Endothelial cell of umbilical vein (primary cell): ENCODE measurements around the gene TCIRG1. TPM values are rescaled to one million over a fixed set of nuclear protein-coding genes. Genes with fewer than 3 reads are reported as not detected.

Experiments used
- BruUV-seq: library from RNA; stranded (reverse); fragments of 400-500 nt; replicated peaks from 2 replicates; lab custom pipeline; 2021; lab: Mats Ljungman, UMichigan
- CTCF ChIA-PET: fragments of 300-600, 350-600 bp; sonication (Branson Sonifier 250); formaldehyde crosslinking; loops from one replicate; lab custom pipeline; 2021; ENCODE audit warnings: antibody characterized with exemption, inconsistent platforms; lab: Charles Lee
- POLR2A ChIA-PET: fragments of 300-600, 350-600 bp; sonication (Branson Sonifier 250); formaldehyde crosslinking; loops from one replicate; lab custom pipeline; 2021; ENCODE audit warnings: antibody characterized with exemption, inconsistent platforms; lab: Charles Lee
- DNase-seq: peaks from one replicate; pipeline ENCODE4 v3.0.0-alpha.2; 2011; ENCODE audit warnings: low read depth, low spot score
- FAIRE-seq: peaks from 2 replicates; lab custom pipeline; 2011; peaks lifted over from hg19 to GRCh38; lab: Jason Lieb, UNC
- H2AFZ ChIP-seq: 2 replicates; pipeline ENCODE4 v1.6.0; 2012; ENCODE audit warnings: low read depth, low read length, control low read depth, inconsistent platforms
- H3K27ac ChIP-seq: 2 replicates; pipeline ENCODE4 v1.5.1; 2011; ENCODE audit warnings: low read depth, mild to moderate bottlenecking, control low read depth, low read length, moderate library complexity; ENCODE audit not compliant: insufficient read depth
- H3K27me3 ChIP-seq, 2 experiments: 2 replicates each; pipeline versions ENCODE4 v1.6.0 to v1.6.1; 2011; ENCODE audit warnings: low read length in 2 of 2, mixed read lengths in 1 of 2; ENCODE audit not compliant: control insufficient read depth in 2 of 2, insufficient read depth in 2 of 2
- H3K36me3 ChIP-seq, 2 experiments: 2 replicates in 1 of 2; 3 replicates in 1 of 2; pipeline ENCODE4 v1.5.1; 2011; ENCODE audit warnings: low read length in 2 of 2, mild to moderate bottlenecking in 1 of 2, moderate library complexity in 1 of 2; ENCODE audit not compliant: control insufficient read depth in 2 of 2, insufficient read depth in 2 of 2; ENCODE audit errors: extremely low read depth in 1 of 2
- H3K4me1 ChIP-seq: 3 replicates; pipeline ENCODE4 v1.5.1; 2011; ENCODE audit warnings: mild to moderate bottlenecking, low read length; ENCODE audit not compliant: control insufficient read depth, insufficient read depth; ENCODE audit errors: extremely low read depth
- H3K4me2 ChIP-seq: 2 replicates; pipeline ENCODE4 v1.6.1; 2011; ENCODE audit warnings: low read length, control low read depth, mixed read lengths; ENCODE audit not compliant: insufficient read depth
- H3K4me3 ChIP-seq, 3 experiments: fragments of 200-600 bp in 1 of 3; sonication (generic), shearing (Covaris generic) in 1 of 3; replicated peaks in 1 of 3; 2 replicates each; pipeline ENCODE4 v1.5.1; 2011 to 2016; ENCODE audit warnings: control low read depth in 3 of 3, low read length in 3 of 3, mild to moderate bottlenecking in 2 of 3, inconsistent platforms in 1 of 3, low read depth in 1 of 3, moderate library complexity in 1 of 3; ENCODE audit not compliant: insufficient read depth in 1 of 3
- H3K79me2 ChIP-seq: 2 replicates; pipeline ENCODE4 v1.6.0; 2012; ENCODE audit warnings: low read length, inconsistent platforms; ENCODE audit not compliant: control insufficient read depth, insufficient read depth
- H3K9ac ChIP-seq: replicated peaks from 2 replicates; pipeline ENCODE3; 2011; ENCODE audit warnings: low read length, control low read depth; ENCODE audit not compliant: insufficient read depth; ENCODE audit errors: extremely low read depth
- H3K9me1 ChIP-seq: replicated peaks from 3 replicates; pipeline ENCODE4 v1.6.0; 2011; ENCODE audit warnings: mild to moderate bottlenecking, low read length; ENCODE audit not compliant: control insufficient read depth, insufficient read depth; ENCODE audit errors: extremely low read depth
- H3K9me3 ChIP-seq: replicated peaks from 2 replicates; pipeline ENCODE4 v1.5.1; 2012; ENCODE audit warnings: low read length, inconsistent platforms; ENCODE audit not compliant: control insufficient read depth, insufficient read depth
- H4K20me1 ChIP-seq: replicated peaks from 2 replicates; pipeline ENCODE3; 2011; ENCODE audit warnings: mild to moderate bottlenecking, low read length; ENCODE audit not compliant: control insufficient read depth, insufficient read depth; ENCODE audit errors: extremely low read depth
- EZH2 ChIP-seq: IDR thresholded peaks from 2 replicates; pipeline ENCODE4 v1.6.1; 2012; ENCODE audit warnings: borderline replicate concordance, low read depth, mild to moderate bottlenecking, moderate library complexity, low read length, inconsistent platforms; ENCODE audit not compliant: severe bottlenecking
- FOS ChIP-seq: IDR thresholded peaks from 2 replicates; pipeline ENCODE4 v1.6.1; 2011; ENCODE audit warnings: mild to moderate bottlenecking, low read length, moderate library complexity, borderline replicate concordance; ENCODE audit not compliant: insufficient read depth
- GATA2 ChIP-seq: IDR thresholded peaks from 2 replicates; pipeline ENCODE4 v1.7.0; 2011; ENCODE audit warnings: low read depth, mild to moderate bottlenecking, moderate library complexity, mixed read lengths, low read length; ENCODE audit not compliant: insufficient read length, insufficient read depth
- JUN ChIP-seq: IDR thresholded peaks from 2 replicates; pipeline ENCODE4 v1.6.1; 2011; ENCODE audit warnings: borderline replicate concordance, low read depth; ENCODE audit not compliant: insufficient read length, insufficient read depth
- MYC ChIP-seq: IDR thresholded peaks from one replicate; pipeline ENCODE4 v1.6.1; 2011; ENCODE audit warnings: mild to moderate bottlenecking, low read depth, low read length
- POLR2A ChIP-seq: IDR thresholded peaks from 2 replicates; pipeline ENCODE4 v1.6.1; 2012; ENCODE audit warnings: low read depth, mild to moderate bottlenecking, control low read depth, low read length
- dilution Hi-C: fragments of 300-500 bp; cut with MboI; formaldehyde crosslinking; loops from one replicate; pipeline ENCODE4 v1.15.0; 2019; ENCODE audit warnings: low sequenced_read_pairs; ENCODE audit not compliant: extremely low pct_ligation_motif_present
- intact Hi-C: fragments of 100-400 bp; cut with micrococcal nuclease; formaldehyde crosslinking; loops from one replicate; pipeline ENCODE4 v1.10.0; 2022
- polyA plus RNA-seq, 4 experiments: library from polyadenylated mRNA; depleted of rRNA in 3 of 4; stranded (reverse) in 3 of 4; unstranded in 1 of 4; fragments of >200 nt; gene quantifications; 2 replicates each; pipeline versions ENCODE4 v1.2.1 to v1.2.3, GENCODE V29; 2011 to 2012; ENCODE audit warnings: missing spikeins in 1 of 4
- total RNA-seq: library from RNA; stranded (reverse); gene quantifications from 2 replicates; pipeline ENCODE4 v1.2.3, GENCODE V29; 2021
- TF ChIP-seq, protein P1 (sequence below), 2 donors: IDR thresholded peaks; 1 replicate in 1 of 2; 2 replicates in 1 of 2; pipeline ENCODE4 v1.5.1; 2011; ENCODE audit warnings: low read length in 2 of 2, mild to moderate bottlenecking in 2 of 2, moderate library complexity in 2 of 2, control low read depth in 1 of 2, inconsistent platforms in 1 of 2, low read depth in 1 of 2; ENCODE audit not compliant: insufficient read depth in 1 of 2; ENCODE audit errors: extremely low read depth in 1 of 2

Gene TCIRG1
- total and polyA plus RNA-seq, 2 donors (not counting 3 experiments of a cell fraction or from before 2014, with no cell fraction given) = 134 to 183 TPM

DNA sequence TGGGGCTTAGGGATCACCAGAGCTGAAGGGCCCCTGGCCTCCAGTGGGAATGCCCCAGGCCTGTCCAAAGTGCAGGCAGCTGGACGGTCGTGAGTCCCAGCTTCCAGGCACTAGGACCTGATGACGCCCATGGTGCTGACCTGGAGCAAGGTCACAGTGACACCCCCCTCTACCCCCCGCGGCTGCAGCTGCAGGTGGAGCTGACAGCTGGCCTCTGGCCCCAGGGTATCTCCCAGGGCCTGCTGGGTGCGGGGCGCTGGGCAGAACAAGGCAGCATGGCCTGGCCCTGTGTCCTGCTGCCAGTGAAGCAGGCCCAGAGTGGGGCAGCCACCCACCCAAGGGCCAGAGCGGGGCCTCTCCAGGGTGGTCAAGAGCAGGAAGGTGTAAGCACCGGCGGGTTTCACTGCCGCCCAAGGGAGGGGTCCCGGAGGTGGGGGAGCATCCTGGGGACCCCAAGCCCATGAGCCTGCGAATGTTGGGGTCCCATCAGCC, 553 bp upstream of the TCIRG1 start:
- Histone ChIP-seq H3K4me1 (peaks cover 20% of the 10 kb centered on the region), H3K36me3 (peaks cover 0 to 23% of the 10 kb centered on the region in 2 experiments), H3K4me2 (peak overlapping the region; percentile 30), H3K27ac (peak overlapping the region; percentile 33), H3K9ac (peak overlapping the region; percentile 36), H3K9me3 (no peaks in the 10 kb centered on the region), H4K20me1 (no peaks in the 10 kb centered on the region), H3K27me3 (no peaks in the 10 kb centered on the region), H3K9me1 (no peaks in the 10 kb centered on the region), H3K79me2 (peaks cover 24% of the 10 kb centered on the region), H2AFZ (no peak overlapping the region), H3K4me3 (peak overlapping the region in 1 of 3 experiments; percentile 58)
- dilution Hi-C loops (no loop called here), intact Hi-C loops (loop anchor here (1.0 to 5.0 kb wide), 2 partner anchors 8 to 169 kb away; partner anchors contain the start of gene NDUFS8)
- TF ChIP-seq FOS = no peak
- no peak for TF ChIP-seq POLR2A
- TF ChIP-seq MYC = no peak
- no peak for TF ChIP-seq GATA2
- TF ChIP-seq, protein P1, sequence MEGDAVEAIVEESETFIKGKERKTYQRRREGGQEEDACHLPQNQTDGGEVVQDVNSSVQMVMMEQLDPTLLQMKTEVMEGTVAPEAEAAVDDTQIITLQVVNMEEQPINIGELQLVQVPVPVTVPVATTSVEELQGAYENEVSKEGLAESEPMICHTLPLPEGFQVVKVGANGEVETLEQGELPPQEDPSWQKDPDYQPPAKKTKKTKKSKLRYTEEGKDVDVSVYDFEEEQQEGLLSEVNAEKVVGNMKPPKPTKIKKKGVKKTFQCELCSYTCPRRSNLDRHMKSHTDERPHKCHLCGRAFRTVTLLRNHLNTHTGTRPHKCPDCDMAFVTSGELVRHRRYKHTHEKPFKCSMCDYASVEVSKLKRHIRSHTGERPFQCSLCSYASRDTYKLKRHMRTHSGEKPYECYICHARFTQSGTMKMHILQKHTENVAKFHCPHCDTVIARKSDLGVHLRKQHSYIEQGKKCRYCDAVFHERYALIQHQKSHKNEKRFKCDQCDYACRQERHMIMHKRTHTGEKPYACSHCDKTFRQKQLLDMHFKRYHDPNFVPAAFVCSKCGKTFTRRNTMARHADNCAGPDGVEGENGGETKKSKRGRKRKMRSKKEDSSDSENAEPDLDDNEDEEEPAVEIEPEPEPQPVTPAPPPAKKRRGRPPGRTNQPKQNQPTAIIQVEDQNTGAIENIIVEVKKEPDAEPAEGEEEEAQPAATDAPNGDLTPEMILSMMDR (IDR thresholded peaks at IDR 0.05; ENCODE audit: extremely low read depth in 1 of 2, insufficient read depth in 1 of 2, low read depth in 1 of 2, low read length in 2 of 2) = no peak
- TF ChIP-seq JUN = no peak
- TF ChIP-seq EZH2 = no peak
- BruUV-seq = TSS peak; percentile 62
- FAIRE-seq = no peak
- peak; percentile 10 for DNase-seq
- POLR2A ChIA-PET = interaction anchor here (1.3 kb wide), 1 partner anchor 90 kb away, joined by 3 read pairs; no protein-coding TSS in a partner anchor
- CTCF ChIA-PET = interaction anchor here (1.2 kb wide), 1 partner anchor 8 kb away, joined by 3 read pairs; the partner anchor contains the start of gene NDUFS8
